ENCODE measurements around the gene ZNF32.

Gene ZNF32

GRCh38 chr10:43648398-43649184, at the start of gene ZNF32:
Gene ZNF32 (minus strand): TSS chr10:43648881. CDS start chr10:43646133, 2,748 bp downstream.
- TF ChIP-seq POLR2A (IDR thresholded peaks at IDR 0.05; ENCODE audit: low read length) (no peak), GATA1 (IDR thresholded peaks at IDR 0.05; ENCODE audit: low read depth, low read length) (no peak)
- peak; percentile 81 to 86 for DNase-seq

- TF ChIP-seq POLR2A (IDR thresholded peaks at IDR 0.05; ENCODE audit: low read length) (no peak), GATA1 (IDR thresholded peaks at IDR 0.05; ENCODE audit: low read depth, low read length) (no peak)
- DNase-seq: no peak
Measured at GRCh38 chr10:43698156-43698555, 49.5 kb upstream of the ZNF32 start.

- no peak for TF ChIP-seq GATA1 (IDR thresholded peaks at IDR 0.05; ENCODE audit: low read depth, low read length)
- TF ChIP-seq POLR2A (IDR thresholded peaks at IDR 0.05; ENCODE audit: low read length): no peak
- no peak for DNase-seq
Measured at GRCh38 chr10:43696909-43697483, 48.3 kb upstream of the ZNF32 start.

GRCh38 chr10:43695730-43696129, 47.0 kb upstream of the ZNF32 start:
- no peak for DNase-seq
- TF ChIP-seq GATA1 (IDR thresholded peaks at IDR 0.05; ENCODE audit: low read depth, low read length) (no peak), POLR2A (IDR thresholded peaks at IDR 0.05; ENCODE audit: low read length) (no peak)

GRCh38 chr10:43695321-43695720, 46.6 kb upstream of the ZNF32 start:
- TF ChIP-seq GATA1 (IDR thresholded peaks at IDR 0.05; ENCODE audit: low read depth, low read length): no peak
- TF ChIP-seq POLR2A (IDR thresholded peaks at IDR 0.05; ENCODE audit: low read length): no peak
- no peak for DNase-seq

- TF ChIP-seq POLR2A (IDR thresholded peaks at IDR 0.05; ENCODE audit: low read length) (no peak), GATA1 (IDR thresholded peaks at IDR 0.05; ENCODE audit: low read depth, low read length) (no peak)
- DNase-seq: no peak
Measured at GRCh38 chr10:43694526-43694925, 45.8 kb upstream of the ZNF32 start.

- DNase-seq: no peak
- TF ChIP-seq POLR2A (IDR thresholded peaks at IDR 0.05; ENCODE audit: low read length) (no peak), GATA1 (IDR thresholded peaks at IDR 0.05; ENCODE audit: low read depth, low read length) (no peak)
Measured at GRCh38 chr10:43693602-43694001, 44.9 kb upstream of the ZNF32 start.

- no peak for DNase-seq
- TF ChIP-seq GATA1 (IDR thresholded peaks at IDR 0.05; ENCODE audit: low read depth, low read length) (no peak), POLR2A (IDR thresholded peaks at IDR 0.05; ENCODE audit: low read length) (no peak)
Measured at GRCh38 chr10:43692051-43692825, 43.6 kb upstream of the ZNF32 start.

- DNase-seq: no peak
- TF ChIP-seq POLR2A (IDR thresholded peaks at IDR 0.05; ENCODE audit: low read length) (no peak), GATA1 (IDR thresholded peaks at IDR 0.05; ENCODE audit: low read depth, low read length) (no peak)
Measured at GRCh38 chr10:43691485-43691884, 42.8 kb upstream of the ZNF32 start.

GRCh38 chr10:43689955-43690771, 41.5 kb upstream of the ZNF32 start:
- TF ChIP-seq POLR2A (IDR thresholded peaks at IDR 0.05; ENCODE audit: low read length) (no peak), GATA1 (IDR thresholded peaks at IDR 0.05; ENCODE audit: low read depth, low read length) (no peak)
- peak; percentile 81 to 85 for DNase-seq

- DNase-seq: peak; percentile 45 to 54
Measured at GRCh38 chr10:43689618-43689954, 40.9 kb upstream of the ZNF32 start.

GRCh38 chr10:43689007-43689491, 40.4 kb upstream of the ZNF32 start:
- DNase-seq: no peak

More at GRCh38 chr10:43689618-43689954, 40.9 kb upstream of the ZNF32 start:
- TF ChIP-seq GATA1 (IDR thresholded peaks at IDR 0.05; ENCODE audit: low read depth, low read length): no peak
- no peak for TF ChIP-seq POLR2A (IDR thresholded peaks at IDR 0.05; ENCODE audit: low read length)

GRCh38 chr10:43688348-43688892, 39.7 kb upstream of the ZNF32 start:
- DNase-seq: no peak
- no peak for TF ChIP-seq GATA1 (IDR thresholded peaks at IDR 0.05; ENCODE audit: low read depth, low read length)
- no peak for TF ChIP-seq POLR2A (IDR thresholded peaks at IDR 0.05; ENCODE audit: low read length)

More at GRCh38 chr10:43689007-43689491, 40.4 kb upstream of the ZNF32 start:
- TF ChIP-seq GATA1 (IDR thresholded peaks at IDR 0.05; ENCODE audit: low read depth, low read length): no peak
- TF ChIP-seq POLR2A (IDR thresholded peaks at IDR 0.05; ENCODE audit: low read length): no peak
